GM21529 (cell line): ENCODE measurements around the gene PLAAT2.
A peak's percentile ranks its signal among the peaks of the same experiment; 100 is the strongest.
"Not testable (repeated sequence)": the region's sequence is repeated elsewhere in the genome, so short reads cannot be mapped to it uniquely, and the experiment has no call there.

Experiments
- ATAC-seq: cut with Tn5 transposase; IDR thresholded peaks from one replicate; pipeline ENCODE4 v1.9.1; 2021; ENCODE audit not compliant: unreplicated experiment

PLAAT2 gene

DNA sequence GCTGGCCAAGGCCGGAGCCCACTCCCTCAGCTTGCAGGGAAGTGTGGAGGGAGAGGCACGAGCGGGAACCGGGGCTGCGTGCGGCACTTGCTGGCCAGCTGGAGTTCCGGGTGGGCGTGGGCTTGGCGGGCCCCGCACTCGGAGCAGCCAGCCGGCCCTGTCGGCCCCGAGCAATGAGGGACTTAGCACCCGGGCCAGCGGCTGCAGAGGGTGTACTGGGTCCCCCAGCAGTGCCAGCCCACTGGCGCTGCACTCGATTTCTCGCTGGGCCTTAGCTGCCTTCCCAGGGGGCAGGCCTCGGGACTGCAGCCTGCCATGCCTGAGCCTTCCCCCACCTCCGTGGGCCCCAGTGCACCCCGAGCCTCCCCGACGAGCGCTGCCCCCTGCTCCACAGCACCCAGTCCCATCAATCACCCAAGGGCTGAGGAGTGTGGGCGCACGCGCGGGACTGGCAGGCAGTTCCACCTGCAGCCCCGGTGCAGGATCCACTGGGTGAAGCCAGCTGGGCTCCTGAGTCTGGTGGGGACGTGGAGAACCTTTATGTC lies 13.0 kb downstream of the PLAAT2 start:
- not testable (repeated sequence) for ATAC-seq

DNA sequence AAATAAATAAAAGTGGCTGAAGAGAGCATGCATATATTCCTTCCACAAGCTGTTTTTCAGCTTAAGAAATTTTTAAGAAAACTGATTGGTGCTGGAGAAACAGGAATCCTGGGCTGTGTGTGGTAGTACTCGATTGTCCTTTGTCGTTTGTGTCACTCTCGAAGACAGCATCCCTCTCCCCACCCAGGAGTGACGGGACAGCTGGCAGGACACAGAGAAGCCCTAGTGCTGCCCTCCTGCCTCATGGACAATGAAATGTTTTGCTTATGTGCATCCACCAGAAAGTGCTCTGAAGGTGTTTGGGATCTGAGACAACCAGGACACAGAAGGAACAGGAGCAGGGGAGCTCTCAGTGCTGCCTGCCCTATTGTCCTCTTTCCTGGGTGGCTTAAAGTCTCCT lies 13.8 kb downstream of the PLAAT2 start:
- ATAC-seq = no peak

DNA sequence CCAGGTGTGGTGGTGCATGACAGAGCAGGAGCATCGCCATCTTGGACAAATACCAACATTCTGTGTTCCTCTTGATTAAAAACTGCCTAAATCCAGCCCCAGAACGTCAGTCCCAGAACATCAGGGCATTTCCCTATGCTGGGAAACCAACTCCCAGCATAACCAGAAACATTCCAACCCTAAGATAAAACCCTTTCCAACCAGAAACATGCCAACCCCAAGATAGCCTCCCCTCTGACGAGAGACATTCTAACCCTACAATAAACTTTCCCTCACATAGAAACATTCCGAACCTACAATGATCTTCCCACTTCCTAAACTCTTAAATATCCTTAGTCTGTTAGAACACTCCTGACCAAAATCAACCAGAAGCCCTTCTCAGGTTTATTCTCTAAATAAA lies 15.0 kb downstream of the PLAAT2 start:
- ATAC-seq = no peak

GRCh38 chr11:63547061-63547460 lies 16.1 kb downstream of the PLAAT2 start:
- no peak for ATAC-seq

DNA sequence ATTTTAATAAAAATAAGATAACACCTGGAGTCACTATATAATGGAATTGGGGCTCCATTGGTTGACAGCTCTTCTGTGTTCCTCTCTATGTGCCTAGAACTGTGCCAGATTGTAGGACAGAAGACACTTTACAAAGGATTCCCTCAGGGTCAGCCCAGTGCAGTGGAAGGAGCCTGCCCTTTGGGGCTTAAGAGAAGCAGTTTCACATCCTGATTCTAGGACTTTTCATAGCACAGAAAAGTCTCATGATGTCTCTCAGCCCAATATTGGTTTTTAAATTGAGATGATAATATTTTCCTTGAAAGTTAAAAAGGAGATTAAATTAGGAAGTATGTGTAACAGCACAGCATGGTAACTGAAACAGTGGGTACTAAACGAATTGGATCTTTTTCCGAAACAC lies 19.5 kb downstream of the PLAAT2 start:
- ATAC-seq = no peak

GRCh38 chr11:63542506-63542905 lies 20.7 kb downstream of the PLAAT2 start:
- ATAC-seq = not testable (repeated sequence)

DNA sequence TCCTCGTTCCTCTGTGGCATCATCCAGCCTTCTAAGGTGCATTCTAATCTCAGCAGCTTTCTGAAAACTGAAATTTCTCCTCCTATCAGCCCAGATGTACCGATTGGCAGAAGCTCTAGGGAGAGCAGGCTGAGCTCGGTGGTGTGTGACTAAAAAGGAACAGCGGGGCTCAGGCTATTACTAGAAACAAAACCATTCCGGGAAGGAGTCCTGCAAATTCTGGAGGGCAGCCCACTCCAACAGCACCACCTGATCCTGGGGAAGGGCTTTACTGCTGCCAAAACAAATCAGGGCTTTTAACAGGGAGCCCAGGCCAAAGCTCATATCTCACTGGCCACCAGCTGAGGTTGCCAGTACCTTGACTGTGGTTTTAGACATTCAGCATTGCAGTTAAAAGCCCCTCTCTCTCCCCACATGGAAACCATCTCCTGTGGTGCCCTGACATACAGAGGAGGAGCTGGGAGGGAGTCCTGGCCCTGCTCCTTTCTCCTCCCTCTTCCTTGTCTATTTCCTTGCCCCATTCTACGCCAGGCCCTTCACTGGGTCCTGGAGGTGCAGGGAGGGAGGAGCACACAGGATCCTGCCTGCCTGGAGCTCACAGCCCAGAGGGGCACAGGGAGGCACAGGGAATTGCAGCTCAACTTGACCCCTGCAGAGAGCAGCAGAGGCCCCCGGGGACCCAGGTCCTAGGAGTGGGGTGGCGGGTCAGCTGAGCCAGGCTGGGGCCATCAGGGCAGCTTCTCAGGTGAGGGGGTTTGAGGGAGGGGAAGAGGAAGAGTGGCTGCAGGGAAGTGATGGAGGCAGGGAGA lies 25.7 kb downstream of the PLAAT2 start:
- peak; percentile 25 for ATAC-seq

DNA sequence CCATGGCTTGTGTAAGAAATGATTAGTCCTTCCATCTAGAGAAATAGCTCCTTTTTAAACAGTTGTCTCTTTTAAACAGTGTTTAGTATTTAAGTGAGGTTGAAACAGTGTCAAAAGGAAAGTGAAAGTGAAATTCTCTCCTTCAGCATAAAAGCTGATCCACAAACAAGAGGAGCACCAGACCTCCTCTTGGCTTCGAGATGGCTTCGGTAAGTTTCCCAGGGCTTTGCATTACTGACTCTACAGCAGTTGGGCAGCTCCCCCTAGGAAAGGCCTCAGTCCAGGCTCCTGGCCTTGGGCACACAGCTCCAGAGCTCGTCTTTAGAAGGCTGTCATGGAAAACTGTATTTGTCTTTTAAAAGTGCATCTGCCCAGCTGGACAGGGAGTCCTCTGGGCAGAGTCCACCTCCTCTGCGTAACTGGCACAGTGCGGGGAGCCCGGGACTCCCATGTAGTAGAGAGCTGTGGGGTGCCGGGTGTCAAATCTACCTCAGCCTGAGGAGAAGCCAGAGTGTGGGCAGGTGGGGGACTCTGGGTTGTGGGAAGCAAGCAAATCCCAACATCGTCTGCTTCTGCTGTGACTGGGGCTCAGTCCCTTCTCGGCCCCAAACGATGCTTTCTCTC lies 26.4 kb downstream of the PLAAT2 start, which contains the start of gene PLAAT4:
Gene PLAAT4, plus strand, starts transcription at position 140 of the 624 bp plus-strand sequence. Its CDS starts 61 bp downstream, at position 201.
- ATAC-seq = peak; percentile 50

DNA sequence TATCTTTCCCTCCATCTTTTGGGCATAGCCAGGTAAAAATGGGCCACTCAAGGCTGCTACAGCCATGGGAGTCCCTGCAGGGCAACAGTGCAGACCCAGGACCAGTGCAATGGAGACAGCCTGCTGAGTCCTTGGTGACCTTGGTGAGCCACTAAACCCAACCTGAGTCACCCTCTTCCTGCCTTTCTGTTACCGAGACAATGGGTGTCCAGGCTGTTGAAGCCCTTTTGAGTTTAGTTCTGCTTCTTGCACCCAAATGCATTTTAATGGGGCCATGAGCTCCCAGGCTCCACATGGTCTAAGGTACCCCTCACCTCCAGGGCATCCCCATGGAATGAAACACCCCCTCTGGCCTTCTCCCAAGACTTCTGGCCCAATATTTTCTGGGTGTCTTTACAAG lies 27.4 kb downstream of the PLAAT2 start:
- no peak for ATAC-seq

DNA sequence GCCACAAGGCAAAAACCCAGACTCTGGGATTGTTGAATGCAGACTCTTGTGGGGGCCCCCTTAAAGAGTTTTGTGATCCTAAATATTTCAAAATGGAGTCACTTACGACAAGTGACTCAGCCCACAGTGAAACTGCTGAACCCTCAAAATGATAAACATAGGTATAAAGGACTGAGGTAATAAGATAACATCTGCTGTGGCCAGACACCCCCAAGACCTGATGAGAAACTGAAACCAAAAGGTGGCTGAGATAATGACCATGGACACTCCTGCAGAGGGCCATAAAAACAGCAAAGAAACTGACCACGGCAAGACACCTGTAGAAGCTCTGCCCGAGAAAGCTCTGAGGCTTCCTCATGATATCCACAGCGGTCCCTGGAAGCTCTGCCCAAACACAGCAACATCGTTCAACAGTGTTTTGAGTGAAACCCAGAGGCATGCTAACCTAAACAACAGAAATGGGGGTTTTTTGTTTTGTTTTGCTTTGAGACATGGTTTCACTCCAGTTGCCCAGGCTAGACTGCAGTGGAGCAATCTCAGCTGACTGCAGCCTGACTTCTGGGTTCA lies 28.2 kb downstream of the PLAAT2 start:
- ATAC-seq = no peak

- no peak for ATAC-seq
These were observed 29.1 kb downstream of the PLAAT2 start for GRCh38 chr11:63534076-63534475.

GRCh38 chr11:63532799-63533475 lies 30.2 kb downstream of the PLAAT2 start:
- ATAC-seq = no peak

GRCh38 chr11:63532117-63532516 lies 31.1 kb downstream of the PLAAT2 start:
- ATAC-seq = no peak

DNA sequence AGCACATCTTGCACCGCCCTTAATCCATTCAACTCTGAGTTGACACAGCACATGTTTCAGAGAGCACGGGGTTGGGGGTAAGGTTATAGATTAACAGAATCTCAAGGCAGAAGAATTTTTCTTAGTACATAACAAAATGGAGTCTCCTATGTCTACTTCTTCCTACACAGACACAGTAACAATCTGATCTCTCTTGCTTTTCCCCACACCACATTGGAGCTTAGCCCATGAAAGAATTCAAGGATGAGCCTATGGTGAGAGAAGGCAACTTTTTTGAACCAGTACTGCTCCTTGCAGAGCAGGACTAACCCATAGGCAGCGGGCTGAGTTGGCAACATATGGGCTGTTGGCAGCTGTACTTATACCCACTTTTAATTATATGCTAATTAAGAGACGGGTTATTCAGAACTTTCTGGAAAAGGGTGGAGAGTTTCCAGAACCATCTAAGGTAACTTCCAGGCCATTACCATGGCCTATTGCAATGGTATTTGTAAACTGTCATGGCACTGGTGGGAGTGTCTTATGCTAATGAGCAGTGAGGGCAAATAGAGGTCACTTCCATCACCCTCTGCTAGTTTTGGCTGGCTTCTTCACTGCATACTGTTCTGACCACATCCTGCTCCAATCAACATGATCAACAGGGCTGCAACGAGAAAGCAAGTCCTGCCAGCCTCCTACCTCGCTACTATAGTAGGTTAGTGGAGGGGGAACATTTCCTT lies 31.9 kb downstream of the PLAAT2 start:
- peak; percentile 70 for ATAC-seq

DNA sequence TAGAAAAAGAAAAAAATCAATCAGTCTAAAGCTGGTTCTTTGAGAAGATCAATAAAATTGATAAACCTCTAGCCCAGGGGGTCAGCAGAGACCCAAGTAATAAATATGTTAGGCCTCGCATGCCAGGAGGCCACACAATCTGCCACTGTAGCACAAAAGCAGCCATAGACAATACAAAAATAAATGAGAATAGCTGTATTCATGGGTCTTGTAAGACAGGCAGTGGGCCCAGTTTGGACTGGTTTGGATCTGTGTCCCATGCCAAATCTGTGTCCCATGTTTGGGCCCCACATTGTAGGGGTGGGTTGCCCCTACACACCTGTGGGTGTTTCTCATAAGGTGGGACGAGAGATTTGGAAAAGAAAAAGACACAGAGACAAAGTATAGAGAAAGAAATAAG lies 33.2 kb downstream of the PLAAT2 start:
- no peak for ATAC-seq

DNA sequence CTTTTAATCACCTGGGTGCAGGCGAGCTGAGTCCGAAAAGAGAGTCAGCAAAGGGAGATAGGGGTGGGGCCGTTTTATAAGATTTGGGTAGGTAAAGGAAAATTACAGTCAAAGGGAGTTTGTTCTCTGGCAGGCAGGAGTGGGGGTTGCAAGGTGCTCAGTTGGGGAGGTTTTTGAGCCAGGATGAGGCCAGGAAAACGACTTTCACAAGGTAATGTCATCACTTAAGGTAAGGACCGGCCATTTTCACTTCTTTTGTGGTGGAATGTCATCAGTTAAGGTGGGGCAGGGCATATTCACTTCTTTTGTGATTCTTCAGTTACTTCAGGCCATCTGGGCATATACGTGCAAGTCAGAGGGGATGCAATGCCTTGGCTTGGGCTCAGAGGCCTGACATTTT lies 33.8 kb downstream of the PLAAT2 start:
- not testable (repeated sequence) for ATAC-seq

GRCh38 chr11:63528729-63529278 lies 34.4 kb downstream of the PLAAT2 start:
- ATAC-seq = not testable (repeated sequence)

GRCh38 chr11:63528156-63528555 lies 35.0 kb downstream of the PLAAT2 start:
- not testable (repeated sequence) for ATAC-seq

DNA sequence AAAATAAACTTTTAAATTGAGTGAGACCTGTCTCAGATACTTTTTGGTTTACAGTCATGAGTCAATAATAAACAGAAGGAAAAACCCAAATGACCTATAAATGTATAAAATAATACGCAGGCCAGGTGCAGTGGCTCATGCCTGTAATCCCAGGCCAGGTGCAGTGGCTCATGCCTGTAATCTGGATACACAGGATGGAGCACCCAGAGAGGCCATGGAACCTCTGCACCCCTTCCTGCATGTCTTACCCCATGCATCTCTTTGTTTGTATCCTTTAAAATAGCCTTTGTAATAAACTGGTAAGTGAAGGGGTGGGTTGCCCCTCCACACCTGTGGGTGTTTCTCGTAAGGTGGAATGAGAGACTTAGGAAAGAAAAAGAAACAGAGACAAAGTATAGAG lies 35.5 kb downstream of the PLAAT2 start:
- ATAC-seq = no peak

- no peak for ATAC-seq
These were observed 40.0 kb downstream of the PLAAT2 start for GRCh38 chr11:63523151-63523550.
